ENCODE measurements around the gene AK4.
"Not testable (repeated sequence)": the region's sequence is repeated elsewhere in the genome, so short reads cannot be mapped to it uniquely, and the experiment has no call there.

The AK4 gene

GRCh38 chr1:65150108-65150463 lies 2.1 kb downstream of the AK4 start:
- DNase-seq (ENCODE audit: low read depth in 1 of 2, low spot score in 1 of 2) = no peak

- DNase-seq (ENCODE audit: low read depth in 1 of 2, low spot score in 1 of 2) = no peak
Measured at GRCh38 chr1:65150583-65151263, 2.7 kb downstream of the AK4 start.

GRCh38 chr1:65151641-65152040 lies 3.6 kb downstream of the AK4 start:
- DNase-seq (ENCODE audit: low read depth in 1 of 2, low spot score in 1 of 2) = no peak

GRCh38 chr1:65153635-65154034 lies 5.6 kb downstream of the AK4 start:
- DNase-seq (ENCODE audit: low read depth in 1 of 2, low spot score in 1 of 2) = no peak

- DNase-seq (ENCODE audit: low read depth in 1 of 2, low spot score in 1 of 2) = no peak
Measured at GRCh38 chr1:65156910-65157545, 9.0 kb downstream of the AK4 start.

- DNase-seq (ENCODE audit: low read depth in 1 of 2, low spot score in 1 of 2) = no peak
Measured at GRCh38 chr1:65157546-65157941, 9.5 kb downstream of the AK4 start.

- DNase-seq (ENCODE audit: low read depth in 1 of 2, low spot score in 1 of 2) = not testable (repeated sequence)
Measured at GRCh38 chr1:65159291-65159688, 11.3 kb downstream of the AK4 start.

- no peak for DNase-seq (ENCODE audit: low read depth in 1 of 2, low spot score in 1 of 2)
Measured at GRCh38 chr1:65159801-65160523, 12.0 kb downstream of the AK4 start.

GRCh38 chr1:65163201-65163805 lies 15.3 kb downstream of the AK4 start:
- DNase-seq (ENCODE audit: low read depth in 1 of 2, low spot score in 1 of 2) = no peak

- not testable (repeated sequence) for DNase-seq (ENCODE audit: low read depth in 1 of 2, low spot score in 1 of 2)
Measured at GRCh38 chr1:65164101-65164500, 16.1 kb downstream of the AK4 start.

GRCh38 chr1:65164633-65165032 lies 16.6 kb downstream of the AK4 start:
- DNase-seq (ENCODE audit: low read depth in 1 of 2, low spot score in 1 of 2) = no peak

- DNase-seq (ENCODE audit: low read depth in 1 of 2, low spot score in 1 of 2) = no peak
Measured at GRCh38 chr1:65165269-65165993, 17.4 kb downstream of the AK4 start.

GRCh38 chr1:65166572-65167305 lies 18.7 kb downstream of the AK4 start:
- DNase-seq (ENCODE audit: low read depth in 1 of 2, low spot score in 1 of 2) = no peak

- no peak for DNase-seq (ENCODE audit: low read depth in 1 of 2, low spot score in 1 of 2)
Measured at GRCh38 chr1:65167586-65168242, 19.7 kb downstream of the AK4 start.

GRCh38 chr1:65168867-65169266 lies 20.9 kb downstream of the AK4 start:
- DNase-seq (ENCODE audit: low read depth in 1 of 2, low spot score in 1 of 2) = no peak

- DNase-seq (ENCODE audit: low read depth in 1 of 2, low spot score in 1 of 2) = no peak
Measured at GRCh38 chr1:65170511-65171142, 22.6 kb downstream of the AK4 start.

GRCh38 chr1:65172936-65173690 lies 25.1 kb downstream of the AK4 start:
- DNase-seq (ENCODE audit: low read depth in 1 of 2, low spot score in 1 of 2) = no peak

GRCh38 chr1:65174585-65174984 lies 26.6 kb downstream of the AK4 start:
- no peak for DNase-seq (ENCODE audit: low read depth in 1 of 2, low spot score in 1 of 2)
